Endothelial cell of umbilical vein (primary cell): ENCODE data around the gene LAIR2. TPM values are rescaled to one million over a fixed set of nuclear protein-coding genes. Genes with fewer than 3 reads are reported as not detected.

Experiments used
- BruUV-seq: library from RNA; stranded (reverse); fragments of 400-500 nt; replicated peaks from 2 replicates; lab custom pipeline; 2021; lab: Mats Ljungman, UMichigan
- CTCF ChIA-PET: fragments of 300-600, 350-600 bp; sonication (Branson Sonifier 250); formaldehyde crosslinking; loops from one replicate; lab custom pipeline; 2021; ENCODE audit warnings: antibody characterized with exemption, inconsistent platforms; lab: Charles Lee
- POLR2A ChIA-PET: fragments of 300-600, 350-600 bp; sonication (Branson Sonifier 250); formaldehyde crosslinking; loops from one replicate; lab custom pipeline; 2021; ENCODE audit warnings: antibody characterized with exemption, inconsistent platforms; lab: Charles Lee
- DNase-seq: peaks from one replicate; pipeline ENCODE4 v3.0.0-alpha.2; 2011; ENCODE audit warnings: low read depth, low spot score
- FAIRE-seq: peaks from 2 replicates; lab custom pipeline; 2011; peaks lifted over from hg19 to GRCh38; lab: Jason Lieb, UNC
- H2AFZ ChIP-seq: 2 replicates; pipeline ENCODE4 v1.6.0; 2012; ENCODE audit warnings: low read depth, low read length, control low read depth, inconsistent platforms
- H3K27ac ChIP-seq: 2 replicates; pipeline ENCODE4 v1.5.1; 2011; ENCODE audit warnings: low read depth, mild to moderate bottlenecking, control low read depth, low read length, moderate library complexity; ENCODE audit not compliant: insufficient read depth
- H3K27me3 ChIP-seq, 2 experiments: 2 replicates each; pipeline versions ENCODE4 v1.6.0 to v1.6.1; 2011; ENCODE audit warnings: low read length in 2 of 2, mixed read lengths in 1 of 2; ENCODE audit not compliant: control insufficient read depth in 2 of 2, insufficient read depth in 2 of 2
- H3K36me3 ChIP-seq, 2 experiments: 2 replicates in 1 of 2; 3 replicates in 1 of 2; pipeline ENCODE4 v1.5.1; 2011; ENCODE audit warnings: low read length in 2 of 2, mild to moderate bottlenecking in 1 of 2, moderate library complexity in 1 of 2; ENCODE audit not compliant: control insufficient read depth in 2 of 2, insufficient read depth in 2 of 2; ENCODE audit errors: extremely low read depth in 1 of 2
- H3K4me1 ChIP-seq: 3 replicates; pipeline ENCODE4 v1.5.1; 2011; ENCODE audit warnings: mild to moderate bottlenecking, low read length; ENCODE audit not compliant: control insufficient read depth, insufficient read depth; ENCODE audit errors: extremely low read depth
- H3K4me2 ChIP-seq: 2 replicates; pipeline ENCODE4 v1.6.1; 2011; ENCODE audit warnings: low read length, control low read depth, mixed read lengths; ENCODE audit not compliant: insufficient read depth
- H3K4me3 ChIP-seq, 3 experiments: fragments of 200-600 bp in 1 of 3; sonication (generic), shearing (Covaris generic) in 1 of 3; replicated peaks in 1 of 3; 2 replicates each; pipeline ENCODE4 v1.5.1; 2011 to 2016; ENCODE audit warnings: control low read depth in 3 of 3, low read length in 3 of 3, mild to moderate bottlenecking in 2 of 3, inconsistent platforms in 1 of 3, low read depth in 1 of 3, moderate library complexity in 1 of 3; ENCODE audit not compliant: insufficient read depth in 1 of 3
- H3K79me2 ChIP-seq: 2 replicates; pipeline ENCODE4 v1.6.0; 2012; ENCODE audit warnings: low read length, inconsistent platforms; ENCODE audit not compliant: control insufficient read depth, insufficient read depth
- H3K9ac ChIP-seq: replicated peaks from 2 replicates; pipeline ENCODE3; 2011; ENCODE audit warnings: low read length, control low read depth; ENCODE audit not compliant: insufficient read depth; ENCODE audit errors: extremely low read depth
- H3K9me1 ChIP-seq: replicated peaks from 3 replicates; pipeline ENCODE4 v1.6.0; 2011; ENCODE audit warnings: mild to moderate bottlenecking, low read length; ENCODE audit not compliant: control insufficient read depth, insufficient read depth; ENCODE audit errors: extremely low read depth
- H3K9me3 ChIP-seq: replicated peaks from 2 replicates; pipeline ENCODE4 v1.5.1; 2012; ENCODE audit warnings: low read length, inconsistent platforms; ENCODE audit not compliant: control insufficient read depth, insufficient read depth
- H4K20me1 ChIP-seq: replicated peaks from 2 replicates; pipeline ENCODE3; 2011; ENCODE audit warnings: mild to moderate bottlenecking, low read length; ENCODE audit not compliant: control insufficient read depth, insufficient read depth; ENCODE audit errors: extremely low read depth
- CTCF ChIP-seq, 2 donors: IDR thresholded peaks; 1 replicate in 1 of 2; 2 replicates in 1 of 2; pipeline ENCODE4 v1.5.1; 2011; ENCODE audit warnings: low read length in 2 of 2, mild to moderate bottlenecking in 2 of 2, moderate library complexity in 2 of 2, control low read depth in 1 of 2, inconsistent platforms in 1 of 2, low read depth in 1 of 2; ENCODE audit not compliant: insufficient read depth in 1 of 2; ENCODE audit errors: extremely low read depth in 1 of 2
- EZH2 ChIP-seq: IDR thresholded peaks from 2 replicates; pipeline ENCODE4 v1.6.1; 2012; ENCODE audit warnings: borderline replicate concordance, low read depth, mild to moderate bottlenecking, moderate library complexity, low read length, inconsistent platforms; ENCODE audit not compliant: severe bottlenecking
- FOS ChIP-seq: IDR thresholded peaks from 2 replicates; pipeline ENCODE4 v1.6.1; 2011; ENCODE audit warnings: mild to moderate bottlenecking, low read length, moderate library complexity, borderline replicate concordance; ENCODE audit not compliant: insufficient read depth
- GATA2 ChIP-seq: IDR thresholded peaks from 2 replicates; pipeline ENCODE4 v1.7.0; 2011; ENCODE audit warnings: low read depth, mild to moderate bottlenecking, moderate library complexity, mixed read lengths, low read length; ENCODE audit not compliant: insufficient read length, insufficient read depth
- JUN ChIP-seq: IDR thresholded peaks from 2 replicates; pipeline ENCODE4 v1.6.1; 2011; ENCODE audit warnings: borderline replicate concordance, low read depth; ENCODE audit not compliant: insufficient read length, insufficient read depth
- MAX ChIP-seq: IDR thresholded peaks from 2 replicates; pipeline ENCODE4 v1.6.1; 2011; ENCODE audit not compliant: insufficient read depth, insufficient read length
- MYC ChIP-seq: IDR thresholded peaks from one replicate; pipeline ENCODE4 v1.6.1; 2011; ENCODE audit warnings: mild to moderate bottlenecking, low read depth, low read length
- POLR2A ChIP-seq: IDR thresholded peaks from 2 replicates; pipeline ENCODE4 v1.6.1; 2012; ENCODE audit warnings: low read depth, mild to moderate bottlenecking, control low read depth, low read length
- POLR2AphosphoS5 ChIP-seq: IDR thresholded peaks from 2 replicates; pipeline ENCODE4 v1.6.1; 2012; ENCODE audit warnings: low read depth, mild to moderate bottlenecking, control low read depth, low read length, moderate library complexity; ENCODE audit not compliant: insufficient read depth
- dilution Hi-C: fragments of 300-500 bp; cut with MboI; formaldehyde crosslinking; loops from one replicate; pipeline ENCODE4 v1.15.0; 2019; ENCODE audit warnings: low sequenced_read_pairs; ENCODE audit not compliant: extremely low pct_ligation_motif_present
- intact Hi-C: fragments of 100-400 bp; cut with micrococcal nuclease; formaldehyde crosslinking; loops from one replicate; pipeline ENCODE4 v1.10.0; 2022
- polyA plus RNA-seq, 4 experiments: library from polyadenylated mRNA; depleted of rRNA in 3 of 4; stranded (reverse) in 3 of 4; unstranded in 1 of 4; fragments of >200 nt; gene quantifications; 2 replicates each; pipeline versions ENCODE4 v1.2.1 to v1.2.3, GENCODE V29; 2011 to 2012; ENCODE audit warnings: missing spikeins in 1 of 4
- total RNA-seq: library from RNA; stranded (reverse); gene quantifications from 2 replicates; pipeline ENCODE4 v1.2.3, GENCODE V29; 2021

LAIR2 gene
- total and polyA plus RNA-seq, 2 donors (not counting 3 experiments of a cell fraction or from before 2014, with no cell fraction given): not detected

GRCh38 chr19:54536956-54537355 is 34.3 kb downstream of the LAIR2 start:
- CTCF ChIA-PET: no interaction called here
- no TSS peak for BruUV-seq
- Histone ChIP-seq H4K20me1 (no peaks in the 10 kb centered on the region), H3K27ac (no peak overlapping the region), H3K79me2 (no peaks in the 10 kb centered on the region), H3K27me3 (no peaks in the 10 kb centered on the region), H3K9me1 (no peaks in the 10 kb centered on the region), H3K4me3 (no peak overlapping the region), H3K4me1 (no peaks in the 10 kb centered on the region), H3K4me2 (no peak overlapping the region), H3K36me3 (no peaks in the 10 kb centered on the region), H3K9me3 (no peaks in the 10 kb centered on the region), H3K9ac (no peak overlapping the region), H2AFZ (no peak overlapping the region)
- FAIRE-seq: no peak
- DNase-seq: no peak
- intact Hi-C loops (no loop called here), dilution Hi-C loops (no loop called here)
- POLR2A ChIA-PET: no interaction called here
- TF ChIP-seq EZH2 (no peak), MYC (no peak), JUN (no peak), CTCF (IDR thresholded peaks at IDR 0.05; ENCODE audit: extremely low read depth in 1 of 2, insufficient read depth in 1 of 2, low read depth in 1 of 2, low read length in 2 of 2) (no peak), POLR2A (no peak), MAX (no peak), GATA2 (no peak), FOS (no peak), POLR2AphosphoS5 (no peak)
